Measurements from ENCODE around the gene ZFP36. TPM values are rescaled to one million over a fixed set of nuclear protein-coding genes. Genes with fewer than 3 reads are reported as not detected.

Gene ZFP36
- total RNA-seq, 1 donor from 2014 or later, result 208 TPM

GRCh38 chr19:39417463-39418181, 11.0 kb downstream of the ZFP36 start:
- TF ChIP-seq, protein P1, sequence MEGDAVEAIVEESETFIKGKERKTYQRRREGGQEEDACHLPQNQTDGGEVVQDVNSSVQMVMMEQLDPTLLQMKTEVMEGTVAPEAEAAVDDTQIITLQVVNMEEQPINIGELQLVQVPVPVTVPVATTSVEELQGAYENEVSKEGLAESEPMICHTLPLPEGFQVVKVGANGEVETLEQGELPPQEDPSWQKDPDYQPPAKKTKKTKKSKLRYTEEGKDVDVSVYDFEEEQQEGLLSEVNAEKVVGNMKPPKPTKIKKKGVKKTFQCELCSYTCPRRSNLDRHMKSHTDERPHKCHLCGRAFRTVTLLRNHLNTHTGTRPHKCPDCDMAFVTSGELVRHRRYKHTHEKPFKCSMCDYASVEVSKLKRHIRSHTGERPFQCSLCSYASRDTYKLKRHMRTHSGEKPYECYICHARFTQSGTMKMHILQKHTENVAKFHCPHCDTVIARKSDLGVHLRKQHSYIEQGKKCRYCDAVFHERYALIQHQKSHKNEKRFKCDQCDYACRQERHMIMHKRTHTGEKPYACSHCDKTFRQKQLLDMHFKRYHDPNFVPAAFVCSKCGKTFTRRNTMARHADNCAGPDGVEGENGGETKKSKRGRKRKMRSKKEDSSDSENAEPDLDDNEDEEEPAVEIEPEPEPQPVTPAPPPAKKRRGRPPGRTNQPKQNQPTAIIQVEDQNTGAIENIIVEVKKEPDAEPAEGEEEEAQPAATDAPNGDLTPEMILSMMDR (IDR thresholded peaks at IDR 0.05), result no peak
- DNase-seq (no peak), ATAC-seq (no peak)
- Histone ChIP-seq H3K4me3 (no peak overlapping the region), H3K27me3 (ENCODE audit: low read depth) (no peaks in the 10 kb centered on the region), H3K27ac (no peak overlapping the region), H3K4me1 (peaks cover 18% of the 10 kb centered on the region), H3K9me3 (no peaks in the 10 kb centered on the region), H3K36me3 (peaks cover 44% of the 10 kb centered on the region)
- intact Hi-C loops (cut with DNase I), result no loop called here

DNA sequence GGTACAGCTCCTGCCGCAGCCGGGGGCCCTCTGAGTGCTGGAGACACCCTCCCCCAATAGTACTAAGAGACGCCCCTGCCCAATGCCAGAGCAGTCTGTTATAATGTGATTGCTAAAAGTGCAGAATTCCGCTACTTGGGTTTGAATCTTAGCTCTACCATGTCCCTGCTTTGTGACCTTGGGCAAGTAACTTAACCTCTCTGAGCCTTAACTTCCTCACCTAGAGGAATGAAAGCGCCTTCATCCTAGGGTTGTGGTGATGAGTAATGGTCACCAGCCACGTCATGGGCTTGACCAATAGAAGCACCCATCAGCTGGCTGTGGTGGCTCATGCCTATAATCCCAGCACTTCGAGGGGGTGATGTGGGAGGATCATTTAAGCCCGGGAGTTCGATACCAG, 12.4 kb downstream of the ZFP36 start:
- H3K36me3 ChIP-seq, result peaks cover 58% of the 10 kb centered on the region
- no peak overlapping the region for H3K27ac ChIP-seq
- TF ChIP-seq, protein P1 (IDR thresholded peaks at IDR 0.05), result no peak
- DNase-seq (no peak), ATAC-seq (no peak)
- no peaks in the 10 kb centered on the region for H3K27me3 ChIP-seq (ENCODE audit: low read depth)
- no peaks in the 10 kb centered on the region for H3K9me3 ChIP-seq
- H3K4me3 ChIP-seq, result no peak overlapping the region
- intact Hi-C loops (cut with DNase I), result no loop called here
- peaks cover 12% of the 10 kb centered on the region for H3K4me1 ChIP-seq

- Histone ChIP-seq H3K36me3 (peaks cover 59% of the 10 kb centered on the region), H3K27me3 (ENCODE audit: low read depth) (no peaks in the 10 kb centered on the region), H3K9me3 (no peaks in the 10 kb centered on the region), H3K27ac (no peak overlapping the region), H3K4me1 (no peaks in the 10 kb centered on the region), H3K4me3 (no peak overlapping the region)
- no peak for ATAC-seq
- TF ChIP-seq, protein P1 (IDR thresholded peaks at IDR 0.05), result no peak
- intact Hi-C loops (cut with DNase I), result no loop called here
- no peak for DNase-seq
Observed at GRCh38 chr19:39420769-39421168, 14.1 kb downstream of the ZFP36 start.

- Histone ChIP-seq H3K9me3 (no peaks in the 10 kb centered on the region), H3K4me1 (no peaks in the 10 kb centered on the region), H3K36me3 (peaks cover 59% of the 10 kb centered on the region), H3K27me3 (ENCODE audit: low read depth) (no peaks in the 10 kb centered on the region), H3K4me3 (no peak overlapping the region), H3K27ac (no peak overlapping the region)
- ATAC-seq (no peak), DNase-seq (no peak)
- TF ChIP-seq, protein P1 (IDR thresholded peaks at IDR 0.05), result no peak
- intact Hi-C loops (cut with DNase I), result no loop called here
Observed at GRCh38 chr19:39422020-39422419, 15.4 kb downstream of the ZFP36 start.

GRCh38 chr19:39423258-39424086, 16.8 kb downstream of the ZFP36 start:
- no peak for ATAC-seq

More at GRCh38 chr19:39423258-39424086, 16.8 kb downstream of the ZFP36 start:
- Histone ChIP-seq H3K9me3 (no peaks in the 10 kb centered on the region), H3K4me1 (peaks cover 10% of the 10 kb centered on the region), H3K27me3 (ENCODE audit: low read depth) (no peaks in the 10 kb centered on the region), H3K4me3 (no peak overlapping the region), H3K36me3 (peaks cover 48% of the 10 kb centered on the region), H3K27ac (no peak overlapping the region)
- DNase-seq, result no peak
- TF ChIP-seq, protein P1 (IDR thresholded peaks at IDR 0.05), result no peak
- intact Hi-C loops (cut with DNase I), result no loop called here
